BE2C (cell line): ENCODE results near the gene OTOS.

Source experiments
- DNase-seq: peaks from one replicate; pipeline ENCODE4 v3.0.0-alpha.2; 2020
- H3K27me3 ChIP-seq: fragments of 250-450 bp; sonication (Bioruptor Pico); 2 replicates; pipeline ENCODE4 v1.5.1; 2020; ENCODE audit warnings: mild to moderate bottlenecking
- H3K36me3 ChIP-seq: fragments of 250-450 bp; sonication (Bioruptor Pico); 2 replicates; pipeline ENCODE4 v1.5.1; 2020; ENCODE audit warnings: mild to moderate bottlenecking
- H3K4me1 ChIP-seq: fragments of 250-450 bp; sonication (Bioruptor Pico); 2 replicates; pipeline ENCODE4 v1.5.1; 2020
- H3K4me3 ChIP-seq: 2 replicates; pipeline ENCODE4 v1.5.1; 2011; ENCODE audit warnings: low read depth, low read length
- H3K9me3 ChIP-seq: fragments of 250-450 bp; sonication (Bioruptor Pico); 2 replicates; pipeline ENCODE4 v1.5.1; 2020
- TF ChIP-seq, protein P1 (sequence below): IDR thresholded peaks from 2 replicates; pipeline ENCODE4 v1.5.1; 2012; ENCODE audit warnings: mild to moderate bottlenecking, low read depth, low read length

OTOS gene

DNA sequence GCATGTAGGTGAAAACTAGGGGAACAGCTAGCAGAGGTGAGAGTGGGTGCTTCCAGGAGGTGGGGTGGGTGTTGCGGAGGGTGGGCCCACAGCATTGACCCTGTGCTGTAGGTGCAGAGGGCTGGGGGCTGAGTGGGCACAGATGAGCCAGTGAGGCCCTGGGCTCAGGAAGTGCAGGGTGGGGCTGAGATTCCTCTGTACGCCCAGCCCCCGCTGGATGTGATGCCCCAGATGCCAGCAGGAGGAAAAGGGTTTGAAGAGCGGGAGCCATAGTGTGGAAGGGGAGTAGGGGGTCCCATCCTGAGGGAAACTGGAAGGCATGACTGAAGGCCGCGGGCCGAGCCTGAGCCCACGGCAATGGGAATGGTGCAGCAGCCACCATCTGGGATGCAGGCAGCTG is 14.1 kb upstream of the OTOS start:
- H3K27me3 ChIP-seq: no peaks in the 10 kb centered on the region
- TF ChIP-seq, protein P1, sequence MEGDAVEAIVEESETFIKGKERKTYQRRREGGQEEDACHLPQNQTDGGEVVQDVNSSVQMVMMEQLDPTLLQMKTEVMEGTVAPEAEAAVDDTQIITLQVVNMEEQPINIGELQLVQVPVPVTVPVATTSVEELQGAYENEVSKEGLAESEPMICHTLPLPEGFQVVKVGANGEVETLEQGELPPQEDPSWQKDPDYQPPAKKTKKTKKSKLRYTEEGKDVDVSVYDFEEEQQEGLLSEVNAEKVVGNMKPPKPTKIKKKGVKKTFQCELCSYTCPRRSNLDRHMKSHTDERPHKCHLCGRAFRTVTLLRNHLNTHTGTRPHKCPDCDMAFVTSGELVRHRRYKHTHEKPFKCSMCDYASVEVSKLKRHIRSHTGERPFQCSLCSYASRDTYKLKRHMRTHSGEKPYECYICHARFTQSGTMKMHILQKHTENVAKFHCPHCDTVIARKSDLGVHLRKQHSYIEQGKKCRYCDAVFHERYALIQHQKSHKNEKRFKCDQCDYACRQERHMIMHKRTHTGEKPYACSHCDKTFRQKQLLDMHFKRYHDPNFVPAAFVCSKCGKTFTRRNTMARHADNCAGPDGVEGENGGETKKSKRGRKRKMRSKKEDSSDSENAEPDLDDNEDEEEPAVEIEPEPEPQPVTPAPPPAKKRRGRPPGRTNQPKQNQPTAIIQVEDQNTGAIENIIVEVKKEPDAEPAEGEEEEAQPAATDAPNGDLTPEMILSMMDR: no peak
- DNase-seq: no peak
- H3K36me3 ChIP-seq: no peaks in the 10 kb centered on the region
- H3K4me3 ChIP-seq: no peak overlapping the region
- no peaks in the 10 kb centered on the region for H3K4me1 ChIP-seq
- H3K9me3 ChIP-seq: no peaks in the 10 kb centered on the region

DNA sequence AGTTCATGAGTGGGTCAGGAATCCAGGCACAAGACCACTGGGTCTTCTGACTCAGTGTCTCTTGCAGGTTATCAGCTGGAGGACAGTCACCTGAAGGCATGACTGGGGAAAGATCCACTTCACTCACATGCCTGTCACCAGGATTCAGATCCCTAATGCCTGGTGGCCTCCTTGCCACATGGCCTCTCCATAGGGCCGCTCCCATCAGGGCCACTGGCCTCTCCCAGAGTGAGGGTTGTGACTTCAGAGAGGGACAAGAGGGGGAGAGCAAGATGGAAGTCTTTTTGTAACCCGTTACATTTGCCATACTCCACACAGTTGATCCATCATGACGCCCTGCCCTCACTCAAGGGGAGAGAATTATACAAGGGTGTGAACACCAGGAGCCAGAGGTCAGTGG is 13.0 kb upstream of the OTOS start:
- no peaks in the 10 kb centered on the region for H3K4me1 ChIP-seq
- TF ChIP-seq, protein P1: no peak
- H3K9me3 ChIP-seq: no peaks in the 10 kb centered on the region
- H3K4me3 ChIP-seq: no peak overlapping the region
- no peaks in the 10 kb centered on the region for H3K27me3 ChIP-seq
- no peak for DNase-seq
- no peaks in the 10 kb centered on the region for H3K36me3 ChIP-seq

DNA sequence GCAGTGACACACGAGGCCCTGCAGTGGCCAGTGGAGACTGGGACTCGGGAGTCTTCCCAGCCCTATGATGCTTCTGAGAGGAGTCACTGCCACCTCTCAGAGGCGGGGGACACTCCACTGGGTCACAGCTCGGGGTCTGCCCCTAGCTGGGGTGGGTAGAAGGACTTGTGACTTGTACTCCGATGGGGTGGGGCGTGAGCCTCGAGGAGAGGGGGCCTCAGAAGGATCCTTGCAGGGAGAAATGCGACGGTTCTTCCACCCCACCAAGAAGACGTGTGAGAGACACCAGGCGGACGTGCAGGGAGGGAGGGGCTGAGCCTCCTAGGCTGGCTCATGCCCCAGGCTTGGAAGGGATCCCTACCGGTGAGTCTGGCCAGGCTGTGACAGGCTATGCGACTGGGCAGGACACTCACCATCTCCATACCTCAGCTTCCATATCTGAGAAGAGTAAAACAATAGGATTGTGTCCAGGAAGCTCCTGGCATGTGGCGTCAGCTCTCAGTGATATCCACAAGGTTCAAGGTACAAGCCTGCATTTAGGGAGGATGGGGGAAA is 11.1 kb upstream of the OTOS start:
- H3K9me3 ChIP-seq: no peaks in the 10 kb centered on the region
- H3K36me3 ChIP-seq: no peaks in the 10 kb centered on the region
- no peak for DNase-seq
- TF ChIP-seq, protein P1: no peak
- no peaks in the 10 kb centered on the region for H3K27me3 ChIP-seq
- H3K4me1 ChIP-seq: no peaks in the 10 kb centered on the region
- H3K4me3 ChIP-seq: no peak overlapping the region

DNA sequence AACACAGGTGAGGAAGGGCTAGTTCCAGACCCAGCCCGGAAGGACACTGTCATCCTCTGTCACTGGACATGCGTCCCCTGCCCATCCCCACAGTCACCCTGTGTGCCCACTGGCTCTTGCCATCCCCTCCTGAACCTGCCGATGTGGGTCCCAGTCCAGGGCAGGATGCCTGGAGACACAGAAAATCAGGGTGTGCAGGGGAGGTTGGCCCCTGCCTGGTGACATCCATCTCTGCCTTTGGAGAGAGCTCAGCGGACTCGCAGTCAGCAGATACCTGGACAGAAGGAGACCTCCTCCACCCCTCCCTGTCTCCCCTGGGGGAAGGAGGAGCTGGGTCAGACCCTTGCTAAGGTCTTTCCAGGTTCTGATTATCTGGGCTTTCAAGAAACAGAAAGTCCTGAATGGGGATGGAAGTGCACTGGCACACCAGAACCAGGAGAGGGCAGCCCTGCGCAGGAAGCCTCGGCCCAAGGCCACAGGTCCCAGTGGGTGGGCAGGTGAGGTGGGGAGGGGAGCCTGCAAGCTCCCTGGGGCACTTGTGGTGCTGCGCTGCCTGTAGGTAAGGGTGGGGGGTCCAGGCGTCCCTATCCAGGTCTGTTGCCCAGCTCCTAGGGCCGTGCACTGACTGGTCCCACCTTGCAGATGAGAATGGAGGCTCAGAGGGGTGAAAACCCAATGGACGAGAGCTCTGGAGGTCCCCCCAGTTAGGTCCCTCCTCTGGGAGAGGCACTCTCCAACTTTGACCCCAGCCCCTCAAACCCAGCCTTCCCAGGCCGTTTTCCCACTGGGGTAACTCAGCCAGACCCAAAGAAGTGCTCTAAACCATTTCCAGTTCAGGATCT is 9.7 kb upstream of the OTOS start:
- DNase-seq: peak; percentile 68
- H3K36me3 ChIP-seq: no peaks in the 10 kb centered on the region
- TF ChIP-seq, protein P1: peak; percentile 87
- H3K4me1 ChIP-seq: no peaks in the 10 kb centered on the region
- no peaks in the 10 kb centered on the region for H3K9me3 ChIP-seq
- no peaks in the 10 kb centered on the region for H3K27me3 ChIP-seq
- no peak overlapping the region for H3K4me3 ChIP-seq

DNA sequence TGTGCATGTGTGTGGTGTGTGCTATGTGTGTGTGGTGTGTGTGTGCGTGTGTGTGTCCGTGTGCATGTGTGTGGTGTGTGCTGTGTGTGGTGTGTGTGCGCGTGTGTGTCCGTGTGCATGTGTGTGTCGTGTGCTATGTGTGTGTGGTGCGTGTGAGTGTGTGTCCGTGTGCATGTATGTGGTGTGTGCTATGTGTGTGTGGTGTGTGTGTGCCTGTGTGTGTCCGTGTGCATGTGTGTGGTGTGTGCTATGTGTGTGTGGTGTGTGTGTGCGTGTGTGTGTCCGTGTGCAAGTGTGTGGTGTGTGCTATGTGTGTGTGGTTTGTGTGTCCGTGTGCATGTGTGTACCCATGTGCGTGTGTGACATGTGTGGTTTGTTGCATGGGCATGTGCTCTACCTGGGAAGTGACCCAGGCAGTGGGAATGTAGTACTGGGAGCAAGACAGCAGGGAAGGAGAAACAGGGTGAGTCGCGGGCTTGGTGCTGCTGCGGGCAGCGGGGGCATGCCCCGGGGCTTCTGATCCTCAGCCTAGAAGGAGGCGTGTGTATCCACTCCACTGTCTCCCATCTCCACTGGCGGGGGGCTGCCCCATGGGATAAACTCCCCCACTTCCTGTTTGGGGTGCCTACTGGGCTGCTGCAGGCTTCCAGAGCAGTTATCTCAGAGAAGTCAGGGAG is 7.6 kb upstream of the OTOS start:
- Histone ChIP-seq H3K4me3 (no peak overlapping the region), H3K27me3 (no peaks in the 10 kb centered on the region), H3K9me3 (no peaks in the 10 kb centered on the region), H3K4me1 (no peaks in the 10 kb centered on the region), H3K36me3 (no peaks in the 10 kb centered on the region)
- TF ChIP-seq, protein P1: no peak
- DNase-seq: no peak

DNA sequence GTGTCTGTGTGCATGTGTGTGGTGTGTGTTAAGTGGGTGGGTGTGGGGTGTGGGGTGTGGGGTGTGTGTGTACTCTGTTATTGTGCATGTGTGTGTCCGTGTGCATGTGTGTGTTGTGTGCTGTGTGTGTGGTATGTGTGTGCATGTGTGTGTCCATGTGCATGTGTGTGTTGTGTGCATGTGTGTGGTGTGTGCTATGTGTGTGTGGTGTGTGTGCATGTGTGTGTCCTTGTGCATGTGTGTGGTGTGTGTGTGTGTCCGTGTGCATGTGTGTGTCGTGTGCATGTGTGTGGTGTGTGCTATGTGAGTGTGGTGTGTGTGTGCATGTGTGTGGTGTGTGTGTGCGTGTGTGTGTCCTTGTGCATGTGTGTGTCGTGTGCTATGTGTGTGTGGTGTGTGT is 6.9 kb upstream of the OTOS start:
- no peaks in the 10 kb centered on the region for H3K9me3 ChIP-seq
- H3K36me3 ChIP-seq: no peaks in the 10 kb centered on the region
- DNase-seq: no peak
- H3K4me1 ChIP-seq: no peaks in the 10 kb centered on the region
- no peak overlapping the region for H3K4me3 ChIP-seq
- TF ChIP-seq, protein P1: no peak
- H3K27me3 ChIP-seq: peaks cover 2% of the 10 kb centered on the region; the same call in 1 of the 2 replicates
